NCI-H1105 (cell line): ENCODE measurements around the gene CYP26A1.

Experiments
- DNase-seq: peaks from one replicate; lab custom pipeline; 2025; lab: John Stamatoyannopoulos, UW

Gene CYP26A1

GRCh38 chr10:93073539-93074146 is at the start of gene CYP26A1:
Gene CYP26A1 (plus strand): TSS chr10:93073893. CDS start chr10:93073935, 42 bp downstream.
- no peak for DNase-seq

GRCh38 chr10:93026072-93026471 is 47.6 kb upstream of the CYP26A1 start:
- no peak for DNase-seq

- DNase-seq = no peak
Observed at GRCh38 chr10:93027508-93027907, 46.2 kb upstream of the CYP26A1 start.

GRCh38 chr10:93028883-93029282 is 44.8 kb upstream of the CYP26A1 start:
- no peak for DNase-seq

GRCh38 chr10:93030409-93030808 is 43.3 kb upstream of the CYP26A1 start:
- no peak for DNase-seq

GRCh38 chr10:93032105-93032808 is 41.4 kb upstream of the CYP26A1 start:
- DNase-seq = no peak

- DNase-seq = no peak
Observed at GRCh38 chr10:93032809-93033137, 40.9 kb upstream of the CYP26A1 start.

GRCh38 chr10:93034426-93034825 is 39.3 kb upstream of the CYP26A1 start:
- DNase-seq = no peak

- no peak for DNase-seq
Observed at GRCh38 chr10:93039110-93039509, 34.6 kb upstream of the CYP26A1 start.

- DNase-seq = no peak
Observed at GRCh38 chr10:93039721-93040120, 34.0 kb upstream of the CYP26A1 start.

- no peak for DNase-seq
Observed at GRCh38 chr10:93054486-93054885, 19.2 kb upstream of the CYP26A1 start.

GRCh38 chr10:93058139-93058538 is 15.6 kb upstream of the CYP26A1 start:
- no peak for DNase-seq

GRCh38 chr10:93059975-93060886 is 13.5 kb upstream of the CYP26A1 start, which contains the start of gene CYP26C1:
Gene CYP26C1 (plus strand): TSS chr10:93060798. CDS start chr10:93061264, 466 bp downstream.
- no peak for DNase-seq

- no peak for DNase-seq
Observed at GRCh38 chr10:93060887-93061593, 12.7 kb upstream of the CYP26A1 start.

- DNase-seq = no peak
Observed at GRCh38 chr10:93061594-93062513, 11.8 kb upstream of the CYP26A1 start.

- DNase-seq = no peak
Observed at GRCh38 chr10:93062514-93063143, 11.1 kb upstream of the CYP26A1 start.

GRCh38 chr10:93063144-93063976 is 10.3 kb upstream of the CYP26A1 start:
- DNase-seq = no peak

- no peak for DNase-seq
Observed at GRCh38 chr10:93063977-93064660, 9.6 kb upstream of the CYP26A1 start.
